H9 (cell line): ENCODE measurements around the gene FAM13C. TPM values are rescaled to one million over a fixed set of nuclear protein-coding genes. Genes with fewer than 3 reads are reported as not detected.

Experiments used
- DNase-seq: peaks from one replicate; pipeline ENCODE4 v3.0.0-alpha.2; 2017
- H2AFZ ChIP-seq: one replicate; pipeline ENCODE4 v1.6.1; 2013; ENCODE audit warnings: mild to moderate bottlenecking, low read length, control low read depth, moderate library complexity
- H2AK5ac ChIP-seq: 2 replicates; pipeline ENCODE4 v1.6.1; 2013; ENCODE audit warnings: low read length, control low read depth, mixed read lengths; ENCODE audit not compliant: insufficient read length
- H2BK120ac ChIP-seq: one replicate; pipeline ENCODE4 v1.6.1; 2013; ENCODE audit warnings: low read depth, mild to moderate bottlenecking, low read length, control low read depth, inconsistent platforms; ENCODE audit not compliant: poor library complexity, severe bottlenecking
- H2BK12ac ChIP-seq: 2 replicates; pipeline ENCODE4 v1.6.1; 2013; ENCODE audit warnings: low read length, control low read depth, mixed read lengths, low read depth; ENCODE audit not compliant: insufficient read length
- H2BK15ac ChIP-seq: 2 replicates; pipeline ENCODE4 v1.6.1; 2013; ENCODE audit warnings: low read depth, low read length, control low read depth
- H2BK20ac ChIP-seq: one replicate; pipeline ENCODE4 v1.6.1; 2013; ENCODE audit warnings: low read depth, mild to moderate bottlenecking, low read length, control low read depth, inconsistent platforms; ENCODE audit not compliant: poor library complexity, severe bottlenecking
- H2BK5ac ChIP-seq: 2 replicates; pipeline ENCODE4 v1.6.1; 2013; ENCODE audit warnings: low read length, control low read depth, mixed read lengths; ENCODE audit not compliant: insufficient read length
- H3K14ac ChIP-seq: 2 replicates; pipeline ENCODE4 v1.6.1; 2013; ENCODE audit warnings: low read length, control low read depth; ENCODE audit not compliant: insufficient read depth
- H3K18ac ChIP-seq: 2 replicates; pipeline ENCODE4 v1.6.1; 2013; ENCODE audit warnings: low read depth, mild to moderate bottlenecking, mixed read lengths, low read length, control low read depth; ENCODE audit not compliant: insufficient read length
- H3K23ac ChIP-seq: 2 replicates; pipeline ENCODE4 v1.6.1; 2013; ENCODE audit warnings: low read length, control low read depth, mixed read lengths, low read depth; ENCODE audit not compliant: insufficient read length
- H3K23me2 ChIP-seq: 2 replicates; pipeline ENCODE4 v1.6.1; 2013; ENCODE audit warnings: low read depth, mild to moderate bottlenecking, mixed read lengths, low read length, control low read depth; ENCODE audit not compliant: insufficient read length, poor library complexity, severe bottlenecking
- H3K27ac ChIP-seq: 2 replicates; pipeline ENCODE4 v1.5.1; 2013; ENCODE audit warnings: low read length, control low read depth, mixed read lengths, low read depth; ENCODE audit not compliant: insufficient read length
- H3K27me3 ChIP-seq: 2 replicates; pipeline ENCODE4 v1.6.1; 2013; ENCODE audit warnings: low read length, control low read depth, inconsistent platforms; ENCODE audit not compliant: insufficient read depth
- H3K4ac ChIP-seq: 2 replicates; pipeline ENCODE4 v1.6.1; 2013; ENCODE audit warnings: low read depth, mild to moderate bottlenecking, control low read depth, inconsistent platforms, low read length, moderate library complexity
- H3K4me1 ChIP-seq: 2 replicates; pipeline ENCODE4 v1.6.1; 2013; ENCODE audit warnings: low read length, control low read depth, inconsistent platforms; ENCODE audit not compliant: insufficient read depth
- H3K4me2 ChIP-seq: 2 replicates; pipeline ENCODE4 v1.6.1; 2013; ENCODE audit warnings: low read length, control low read depth, mixed read lengths; ENCODE audit not compliant: insufficient read length, insufficient read depth
- H3K56ac ChIP-seq: 2 replicates; pipeline ENCODE4 v1.6.1; 2013; ENCODE audit warnings: low read depth, mild to moderate bottlenecking, mixed read lengths, low read length, control low read depth; ENCODE audit not compliant: insufficient read length
- H3K79me1 ChIP-seq: 2 replicates; pipeline ENCODE4 v1.6.1; 2013; ENCODE audit warnings: low read depth, mild to moderate bottlenecking, moderate library complexity, low read length, control low read depth, inconsistent platforms; ENCODE audit not compliant: insufficient read depth, poor library complexity, severe bottlenecking
- H3K79me2 ChIP-seq: 2 replicates; pipeline ENCODE4 v1.6.1; 2013; ENCODE audit warnings: low read length, control low read depth, inconsistent platforms; ENCODE audit not compliant: insufficient read depth
- H3K9ac ChIP-seq: 2 replicates; pipeline ENCODE4 v1.6.1; 2013; ENCODE audit warnings: low read length, control low read depth, mixed read lengths; ENCODE audit not compliant: insufficient read length; ENCODE audit errors: extremely low read depth
- H3K9me3 ChIP-seq: one replicate; pipeline ENCODE4 v1.6.1; 2013; ENCODE audit warnings: low read depth, low read length, inconsistent platforms; ENCODE audit not compliant: control insufficient read depth
- H3T11ph ChIP-seq: one replicate; pipeline ENCODE4 v1.6.1; 2013; ENCODE audit warnings: mild to moderate bottlenecking, low read length, control low read depth, inconsistent platforms
- H4K20me1 ChIP-seq: one replicate; pipeline ENCODE4 v1.6.1; 2013; ENCODE audit not compliant: control insufficient read depth, insufficient read length, insufficient read depth
- H4K5ac ChIP-seq: 2 replicates; pipeline ENCODE4 v1.6.1; 2013; ENCODE audit warnings: low read depth, mild to moderate bottlenecking, mixed read lengths, low read length, control low read depth; ENCODE audit not compliant: insufficient read length
- H4K8ac ChIP-seq: replicated peaks from 2 replicates; pipeline ENCODE4 v1.6.1; 2013; ENCODE audit warnings: low read length, control low read depth, mixed read lengths, low read depth; ENCODE audit not compliant: insufficient read length
- H4K91ac ChIP-seq: 2 replicates; pipeline ENCODE4 v1.6.1; 2013; ENCODE audit warnings: low read depth, mild to moderate bottlenecking, moderate library complexity, mixed read lengths, low read length, control low read depth; ENCODE audit not compliant: insufficient read length
- H3K27ac Mint-ChIP-seq, 3 experiments: 2 replicates in 2 of 3; 3 replicates in 1 of 3; pipeline ENCODE4 v1.8.0; 2020 to 2021; ENCODE audit warnings: mixed read lengths in 3 of 3, mild to moderate bottlenecking in 1 of 3, moderate library complexity in 1 of 3
- H3K27me3 Mint-ChIP-seq: 2 replicates; pipeline ENCODE4 v1.8.0; 2021; ENCODE audit warnings: low read depth, mild to moderate bottlenecking, moderate library complexity, mixed read lengths
- H3K36me3 Mint-ChIP-seq, 3 experiments: 2 replicates in 2 of 3; 3 replicates in 1 of 3; pipeline ENCODE4 v1.8.0; 2020 to 2021; ENCODE audit warnings: low read depth in 3 of 3, mixed read lengths in 3 of 3; ENCODE audit not compliant: insufficient read depth in 1 of 3
- H3K4me1 Mint-ChIP-seq, 2 experiments: 2 replicates each; pipeline ENCODE4 v1.8.0; 2020; ENCODE audit warnings: mixed read lengths in 2 of 2
- H3K4me3 Mint-ChIP-seq, 2 experiments: 2 replicates in 1 of 2; 3 replicates in 1 of 2; pipeline ENCODE4 v1.8.0; 2020 to 2021; ENCODE audit warnings: mild to moderate bottlenecking in 2 of 2, mixed read lengths in 2 of 2, moderate library complexity in 1 of 2
- H3K9me3 Mint-ChIP-seq, 2 experiments: 2 replicates in 1 of 2; 3 replicates in 1 of 2; pipeline ENCODE4 v1.8.0; 2020; ENCODE audit warnings: mild to moderate bottlenecking in 2 of 2, mixed read lengths in 2 of 2, moderate library complexity in 1 of 2
- WGBS: extraction: QIAGEN DNeasy Blood & Tissue Kit; methylation state at CpG from one replicate; pipeline ENCODE4 v1.1.7; 2013; ENCODE audit warnings: missing lambda C conversion rate, low lambda C conversion rate, mixed read lengths; ENCODE audit not compliant: insufficient read length; ENCODE audit errors: extremely low coverage; 5-methylcytosine and 5-hydroxymethylcytosine counted together
- total RNA-seq: library from RNA; stranded (reverse); gene quantifications from 2 replicates; pipeline ENCODE4 v1.2.1, GENCODE V29; 2021
- TF ChIP-seq, protein P1 (sequence below): fragments of 200-600 bp; sonication (generic); conservative IDR thresholded peaks from 3 replicates; pipeline ENCODE4 v1.8.0; 2021; ENCODE audit warnings: antibody characterized with exemption, mild to moderate bottlenecking

Gene FAM13C
- total RNA-seq, 1 experiment from 2014 or later: 0.31 TPM

DNA sequence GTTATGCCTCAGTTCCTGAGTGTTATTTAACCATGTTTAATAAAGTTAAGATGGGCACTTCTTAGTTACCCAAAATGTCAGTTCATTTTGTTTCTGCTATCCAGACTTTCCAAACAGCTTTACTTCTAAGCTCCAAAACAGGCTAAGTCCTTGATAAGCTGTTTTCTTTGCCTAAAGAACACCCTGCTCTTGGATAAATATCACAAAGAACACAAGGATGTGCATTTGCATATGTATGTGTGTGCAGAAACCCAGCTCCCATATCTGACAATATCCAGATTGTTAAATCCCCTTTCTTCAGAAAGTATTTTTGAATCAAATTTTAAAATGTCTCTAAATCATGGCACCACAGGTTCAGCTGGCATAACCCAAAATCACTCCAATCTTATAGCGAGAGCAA, 19.6 kb downstream of the FAM13C start:
- no peaks in the 10 kb centered on the region for H3K9me3 ChIP-seq
- H3K23me2 ChIP-seq: no peaks in the 10 kb centered on the region
- no peak overlapping the region for H2BK20ac ChIP-seq
- DNase-seq: no peak
- Mint-ChIP-seq H3K9me3 (peaks cover 2 to 3% of the 10 kb centered on the region in 2 experiments; a peak in 2 of 5 replicates), H3K36me3 (no peaks in the 10 kb centered on the region), H3K27ac (no peak overlapping the region), H3K4me3 (no peak overlapping the region), H3K4me1 (peaks cover 2 to 3% of the 10 kb centered on the region in 2 experiments; a peak in 1 of 4 replicates), H3K27me3 (peaks cover 29% of the 10 kb centered on the region)
- no peak overlapping the region for H4K8ac ChIP-seq
- no peak overlapping the region for H2AFZ ChIP-seq
- no peak overlapping the region for H3K18ac ChIP-seq
- H2BK5ac ChIP-seq: no peak overlapping the region
- no peak overlapping the region for H2BK15ac ChIP-seq
- H3K9ac ChIP-seq: no peak overlapping the region
- TF ChIP-seq, protein P1, sequence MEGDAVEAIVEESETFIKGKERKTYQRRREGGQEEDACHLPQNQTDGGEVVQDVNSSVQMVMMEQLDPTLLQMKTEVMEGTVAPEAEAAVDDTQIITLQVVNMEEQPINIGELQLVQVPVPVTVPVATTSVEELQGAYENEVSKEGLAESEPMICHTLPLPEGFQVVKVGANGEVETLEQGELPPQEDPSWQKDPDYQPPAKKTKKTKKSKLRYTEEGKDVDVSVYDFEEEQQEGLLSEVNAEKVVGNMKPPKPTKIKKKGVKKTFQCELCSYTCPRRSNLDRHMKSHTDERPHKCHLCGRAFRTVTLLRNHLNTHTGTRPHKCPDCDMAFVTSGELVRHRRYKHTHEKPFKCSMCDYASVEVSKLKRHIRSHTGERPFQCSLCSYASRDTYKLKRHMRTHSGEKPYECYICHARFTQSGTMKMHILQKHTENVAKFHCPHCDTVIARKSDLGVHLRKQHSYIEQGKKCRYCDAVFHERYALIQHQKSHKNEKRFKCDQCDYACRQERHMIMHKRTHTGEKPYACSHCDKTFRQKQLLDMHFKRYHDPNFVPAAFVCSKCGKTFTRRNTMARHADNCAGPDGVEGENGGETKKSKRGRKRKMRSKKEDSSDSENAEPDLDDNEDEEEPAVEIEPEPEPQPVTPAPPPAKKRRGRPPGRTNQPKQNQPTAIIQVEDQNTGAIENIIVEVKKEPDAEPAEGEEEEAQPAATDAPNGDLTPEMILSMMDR: no peak
- H4K91ac ChIP-seq: no peak overlapping the region
- no peak overlapping the region for H3K23ac ChIP-seq
- H3K4ac ChIP-seq: no peak overlapping the region
- no CpG with 5 or more reads among the region's 1 CpG for WGBS
- no peaks in the 10 kb centered on the region for H3K4me1 ChIP-seq
- H4K5ac ChIP-seq: no peak overlapping the region
- H2BK12ac ChIP-seq: no peak overlapping the region
- no peaks in the 10 kb centered on the region for H3K79me2 ChIP-seq
- H2BK120ac ChIP-seq: no peak overlapping the region
- H3K79me1 ChIP-seq: no peaks in the 10 kb centered on the region
- no peak overlapping the region for H3K56ac ChIP-seq
- no peak overlapping the region for H3T11ph ChIP-seq
- H3K27ac ChIP-seq: no peak overlapping the region
- H3K4me2 ChIP-seq: no peak overlapping the region
- H3K14ac ChIP-seq: no peak overlapping the region
- no peaks in the 10 kb centered on the region for H4K20me1 ChIP-seq
- peaks cover 3% of the 10 kb centered on the region; the same call in 1 of the 2 replicates for H3K27me3 ChIP-seq
- H2AK5ac ChIP-seq: no peak overlapping the region
